Esophagus squamous epithelium (tissue), 4 donors: ENCODE data around the gene POGK.

Source experiments
- CTCF ChIP-seq, 6 experiments: fragments of 450-650 bp in 4 of 6; fragments of 200-600 bp in 2 of 6; sonication (generic) in 2 of 6; IDR thresholded peaks; one replicate each; pipeline ENCODE4 v1.5.1; 2016 to 2019; ENCODE audit warnings: antibody characterized with exemption in 6 of 6, mild to moderate bottlenecking in 4 of 6, moderate library complexity in 4 of 6
- POLR2A ChIP-seq, 4 donors: fragments of 450-650 bp; IDR thresholded peaks; one replicate each; pipeline ENCODE4 v1.6.1; 2017; ENCODE audit warnings: antibody characterized with exemption in 4 of 4, mild to moderate bottlenecking in 4 of 4, moderate library complexity in 3 of 4

GRCh38 chr1:166905136-166905535 is 65.9 kb downstream of the POGK start:
- no peak for TF ChIP-seq CTCF (IDR thresholded peaks at IDR 0.05)
- TF ChIP-seq POLR2A (IDR thresholded peaks at IDR 0.05), result no peak
